GM12891 (cell line): ENCODE measurements around the gene HGD.
"Not testable (repeated sequence)": the region's sequence is repeated elsewhere in the genome, so short reads cannot be mapped to it uniquely, and the experiment has no call there.

Source experiments
- DNase-seq: peaks from one replicate; pipeline ENCODE4 v3.0.0; 2011; ENCODE audit warnings: low spot score; ENCODE audit not compliant: insufficient read length
- FAIRE-seq: peaks from 2 replicates; lab custom pipeline; 2011; peaks lifted over from hg19 to GRCh38; lab: Jason Lieb, UNC
- PAX5 ChIP-seq: IDR thresholded peaks from 2 replicates; pipeline ENCODE4 v1.6.1; 2011; ENCODE audit warnings: low read length, moderate library complexity, mild to moderate bottlenecking; ENCODE audit not compliant: insufficient read depth, severe bottlenecking
- POLR2A ChIP-seq: IDR thresholded peaks from 2 replicates; pipeline ENCODE4 v1.6.1; 2011; ENCODE audit warnings: low read depth, low read length, control low read depth
- POLR2AphosphoS5 ChIP-seq: IDR thresholded peaks from 2 replicates; pipeline ENCODE4 v1.6.1; 2011; ENCODE audit warnings: low read depth, low read length, control low read depth
- POU2F2 ChIP-seq: IDR thresholded peaks from 2 replicates; pipeline ENCODE4 v1.6.1; 2011; ENCODE audit warnings: low read depth, mild to moderate bottlenecking, control low read depth, low read length, moderate library complexity
- SPI1 ChIP-seq: IDR thresholded peaks from 2 replicates; pipeline ENCODE4 v1.6.1; 2011; ENCODE audit warnings: low read depth, low read length, control low read depth
- TAF1 ChIP-seq: IDR thresholded peaks from 2 replicates; pipeline ENCODE4 v1.6.1; 2011; ENCODE audit warnings: low read depth, low read length, control low read depth

HGD gene

GRCh38 chr3:120637851-120638559 is 44.0 kb downstream of the HGD start:
- DNase-seq (no peak), FAIRE-seq (no peak)

GRCh38 chr3:120636795-120637401 is 45.1 kb downstream of the HGD start:
- FAIRE-seq = no peak
- DNase-seq = no peak
- TF ChIP-seq POU2F2 (no peak), TAF1 (no peak), SPI1 (no peak), PAX5 (no peak), POLR2A (no peak), POLR2AphosphoS5 (no peak)

More at GRCh38 chr3:120637851-120638559, 44.0 kb downstream of the HGD start:
- TF ChIP-seq TAF1 (no peak), POLR2A (no peak), PAX5 (no peak), POU2F2 (no peak), POLR2AphosphoS5 (no peak), SPI1 (no peak)

GRCh38 chr3:120634539-120634938 is 47.5 kb downstream of the HGD start:
- FAIRE-seq (no peak), DNase-seq (no peak)
- TF ChIP-seq TAF1 (no peak), PAX5 (no peak), SPI1 (no peak), POLR2A (no peak), POLR2AphosphoS5 (no peak), POU2F2 (no peak)

GRCh38 chr3:120625159-120625586 is 56.9 kb downstream of the HGD start:
- DNase-seq = no peak
- FAIRE-seq = no peak
- TF ChIP-seq POLR2AphosphoS5 (no peak), TAF1 (no peak), POLR2A (no peak), PAX5 (no peak), SPI1 (no peak), POU2F2 (no peak)

GRCh38 chr3:120623727-120624093 is 58.3 kb downstream of the HGD start:
- DNase-seq (no peak), FAIRE-seq (no peak)
- TF ChIP-seq TAF1 (no peak), POLR2AphosphoS5 (no peak)

- DNase-seq = no peak
- FAIRE-seq = no peak
These were observed 58.9 kb downstream of the HGD start for GRCh38 chr3:120622870-120623726.

GRCh38 chr3:120622457-120622856 is 59.6 kb downstream of the HGD start:
- FAIRE-seq = no peak

More at GRCh38 chr3:120622870-120623726, 58.9 kb downstream of the HGD start:
- TF ChIP-seq POLR2A = no peak

GRCh38 chr3:120616745-120617144 is 65.3 kb downstream of the HGD start:
- not testable (repeated sequence) for FAIRE-seq, DNase-seq

More at GRCh38 chr3:120622457-120622856, 59.6 kb downstream of the HGD start:
- DNase-seq = no peak
- no peak for TF ChIP-seq POLR2A

GRCh38 chr3:120615847-120616609 is 66.0 kb downstream of the HGD start:
- DNase-seq = no peak
- no peak for FAIRE-seq
- TF ChIP-seq PAX5 (no peak), POLR2A (no peak), SPI1 (no peak), POLR2AphosphoS5 (no peak), TAF1 (no peak), POU2F2 (no peak)

- TF ChIP-seq SPI1 (peak; percentile 44; the same call in 1 of the 2 replicates), TAF1 (no peak)
- FAIRE-seq (no peak), DNase-seq (no peak)
These were observed 67.3 kb downstream of the HGD start for GRCh38 chr3:120614765-120615164.
